GM19240 (cell line): ENCODE measurements around the gene YOD1.

Source experiments
- DNase-seq: peaks from one replicate; pipeline ENCODE4 v3.0.0; 2011; ENCODE audit warnings: low spot score; ENCODE audit not compliant: insufficient read length

Gene YOD1

GRCh38 chr1:207073906-207074820 is 23.2 kb upstream of the YOD1 start:
- DNase-seq = no peak

DNA sequence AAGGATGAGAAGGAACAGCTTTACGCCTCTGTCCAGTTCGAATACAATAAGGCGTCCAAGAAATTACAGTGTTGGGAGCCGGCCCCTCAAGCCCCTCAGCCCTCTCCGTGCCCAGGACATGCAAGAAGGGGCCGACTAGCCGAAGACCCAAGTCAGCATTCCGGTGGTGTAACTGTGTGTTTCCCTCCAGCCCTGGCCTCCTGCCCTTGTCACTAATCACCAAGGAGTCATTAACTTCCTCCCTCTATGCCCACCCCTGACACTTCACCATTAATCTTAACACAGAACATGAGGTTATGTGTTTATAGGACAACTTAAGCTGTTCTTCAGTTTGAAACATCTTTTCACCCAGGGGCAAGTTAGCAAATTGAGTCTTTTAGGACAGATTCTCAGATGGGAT is 21.2 kb upstream of the YOD1 start:
- no peak for DNase-seq

- DNase-seq = no peak
Observed at GRCh38 chr1:207071426-207071825, 20.4 kb upstream of the YOD1 start.

GRCh38 chr1:207070811-207071210 is 19.8 kb upstream of the YOD1 start:
- DNase-seq = no peak

- no peak for DNase-seq
Observed at GRCh38 chr1:207069858-207070506, 19.0 kb upstream of the YOD1 start.

GRCh38 chr1:207069061-207069460 is 18.1 kb upstream of the YOD1 start:
- no peak for DNase-seq

- DNase-seq = no peak
Observed at GRCh38 chr1:207067665-207068064, 16.7 kb upstream of the YOD1 start.

GRCh38 chr1:207067185-207067584 is 16.2 kb upstream of the YOD1 start:
- DNase-seq = no peak

DNA sequence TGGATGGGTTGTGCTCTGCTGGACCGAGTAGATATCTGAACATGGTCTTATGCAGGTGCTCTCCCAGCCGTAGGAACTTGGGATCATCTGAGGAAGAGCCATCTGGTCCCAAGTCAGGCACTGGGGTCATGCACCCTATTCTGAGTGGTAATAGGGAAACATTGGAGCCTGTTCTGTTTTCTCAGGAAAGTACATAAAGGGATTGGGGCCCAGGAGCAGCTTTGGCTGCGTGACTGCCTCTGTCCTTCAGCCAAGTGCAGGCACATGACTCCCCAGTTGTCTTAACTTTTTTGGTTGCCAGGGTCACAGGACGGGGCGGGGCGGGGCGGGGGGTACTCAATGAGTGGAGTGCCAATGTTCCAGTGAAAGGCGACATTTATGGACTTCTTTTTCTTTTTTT is 13.6 kb upstream of the YOD1 start:
- DNase-seq = no peak

GRCh38 chr1:207063014-207063413 is 12.0 kb upstream of the YOD1 start:
- no peak for DNase-seq

GRCh38 chr1:207062058-207062457 is 11.1 kb upstream of the YOD1 start:
- no peak for DNase-seq

DNA sequence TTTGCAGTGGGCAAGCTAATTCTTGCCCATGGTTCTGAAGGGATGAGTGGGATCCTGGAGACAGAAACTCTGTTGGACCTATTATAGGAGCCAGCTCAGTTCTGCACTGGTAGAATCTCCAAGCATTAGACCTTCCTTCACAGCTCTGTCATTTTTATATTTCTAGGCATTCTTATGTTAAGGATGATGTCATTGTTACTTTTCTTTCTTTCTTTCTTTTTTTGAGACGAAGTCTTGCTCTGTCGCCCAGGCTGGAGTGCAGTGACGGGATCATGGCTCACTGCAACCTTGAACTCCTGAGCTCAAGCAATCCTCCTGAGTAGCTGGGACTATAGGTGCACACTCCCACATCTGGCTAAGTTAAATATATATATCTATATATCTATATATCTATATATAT is 9.6 kb upstream of the YOD1 start:
- no peak for DNase-seq

GRCh38 chr1:207059881-207060280 is 8.9 kb upstream of the YOD1 start:
- DNase-seq = no peak

- no peak for DNase-seq
Observed at GRCh38 chr1:207058878-207059867, 8.2 kb upstream of the YOD1 start.

GRCh38 chr1:207058252-207058651 is 7.2 kb upstream of the YOD1 start:
- DNase-seq = no peak

- DNase-seq = no peak
Observed at GRCh38 chr1:207056673-207057072, 5.7 kb upstream of the YOD1 start.

DNA sequence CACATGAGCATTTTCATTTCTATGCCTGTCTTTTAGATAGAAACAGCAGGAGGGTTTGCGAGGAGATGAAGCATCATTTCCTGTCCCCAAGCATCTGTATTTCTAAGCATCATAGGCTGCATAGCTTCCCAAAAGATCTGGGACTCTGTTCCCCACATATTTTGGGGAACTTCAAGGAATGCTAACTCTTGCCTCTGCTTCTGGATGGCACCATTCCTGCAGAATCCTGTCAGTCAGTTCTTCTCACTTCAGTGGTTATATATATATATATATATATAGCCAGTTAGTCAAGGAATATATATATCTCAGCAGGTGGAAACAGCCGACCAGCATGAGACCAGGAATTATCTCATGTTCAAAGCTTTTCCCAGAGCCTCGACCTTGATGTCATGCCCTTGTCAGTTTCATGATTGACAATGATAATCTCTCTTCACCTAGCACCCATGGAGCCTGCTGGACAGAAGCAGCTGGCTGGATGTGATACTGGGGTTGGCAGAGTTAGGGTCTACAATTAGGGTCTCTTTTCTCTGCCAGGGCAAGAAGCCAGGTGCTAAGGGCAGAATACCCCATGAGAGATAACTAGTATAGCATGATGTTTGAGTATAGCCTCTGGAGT is 4.5 kb upstream of the YOD1 start:
- DNase-seq = no peak

GRCh38 chr1:207054491-207054890 is 3.5 kb upstream of the YOD1 start:
- no peak for DNase-seq

DNA sequence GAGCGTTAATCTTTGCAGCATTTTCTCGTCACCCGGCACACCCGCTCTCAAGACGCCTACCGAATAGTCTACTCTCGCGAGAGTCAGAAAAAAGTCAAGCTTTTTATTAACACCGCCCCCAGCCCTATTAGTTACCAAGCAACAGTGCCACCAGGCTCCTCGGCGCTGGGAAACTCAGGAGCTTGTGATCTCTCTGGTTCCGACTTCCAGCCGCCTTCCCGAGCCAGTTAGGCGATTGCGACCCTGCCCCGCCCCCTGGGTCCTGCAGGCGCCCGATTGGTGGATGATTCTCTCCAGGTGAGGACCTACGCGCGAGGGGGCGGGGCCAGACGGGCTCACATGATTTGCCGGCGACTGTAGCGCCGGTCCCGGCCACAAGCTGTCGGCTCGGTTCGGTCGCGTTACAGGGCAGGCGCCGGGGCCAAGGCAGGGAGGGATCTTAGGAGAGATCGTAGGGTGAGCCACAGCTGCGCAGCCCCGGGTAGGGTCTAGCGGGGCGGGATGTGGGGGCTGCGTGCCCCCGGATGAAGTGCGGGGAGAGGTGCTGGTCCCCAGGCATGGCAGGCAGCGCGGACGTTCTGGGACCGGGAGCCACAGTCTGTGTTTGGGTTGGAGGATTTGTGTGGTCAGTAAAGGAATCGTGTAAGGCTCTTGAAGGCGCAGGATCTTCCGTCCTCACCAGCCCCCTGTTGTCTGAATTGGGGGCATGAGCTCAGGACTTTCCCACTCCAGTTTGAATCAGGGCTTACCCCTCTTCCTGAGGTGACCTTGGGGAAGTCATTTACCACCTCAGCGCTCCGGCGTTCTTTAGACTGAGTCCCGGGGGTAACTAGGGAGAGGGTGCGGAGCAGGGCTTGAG is 2.1 kb upstream of the YOD1 start, which contains the start of gene PFKFB2:
Gene PFKFB2, plus strand, starts transcription at position 365 of the 859 bp plus-strand sequence. CDS start 1,443 bp downstream, outside the sequence.
- peak; percentile 73 for DNase-seq
